K562 (cell line): ENCODE measurements around the gene FBXW11.
A peak's percentile ranks its signal among the peaks of the same experiment; 100 is the strongest.

Experiments used
- ATF1 ChIP-seq, 2 experiments: fragments of 450-650 bp in 1 of 2; IDR thresholded peaks; 2 replicates each; pipeline ENCODE4 v1.6.1; 2016; ENCODE audit warnings: missing compliant biosample characterization in 1 of 2, missing genetic modification characterization in 1 of 2
- CSDE1 ChIP-seq, 2 experiments: fragments of 450-650 bp; IDR thresholded peaks; 2 replicates each; pipeline ENCODE4 v1.6.1; 2016; ENCODE audit warnings: mild to moderate bottlenecking in 1 of 2
- KAT2B ChIP-seq: IDR thresholded peaks from one replicate; pipeline ENCODE4 v1.6.1; 2012; ENCODE audit warnings: low read depth, mild to moderate bottlenecking, control low read depth, inconsistent platforms, low read length, moderate library complexity
- MXI1 ChIP-seq: IDR thresholded peaks from 2 replicates; pipeline ENCODE4 v1.6.1; 2011; ENCODE audit warnings: low read depth, mild to moderate bottlenecking, improper control_type of control experiment, low read length
- PCBP1 ChIP-seq: fragments of 200-400 bp; formaldehyde crosslinking; IDR thresholded peaks from 2 replicates; pipeline ENCODE4 v1.6.1; 2018; ENCODE audit warnings: mild to moderate bottlenecking, low read depth, low read length; ENCODE audit not compliant: poor library complexity, severe bottlenecking
- SMAD4 ChIP-seq: fragments of 250-450 bp; sonication (Bioruptor Pico); conservative IDR thresholded peaks from 2 replicates; pipeline ENCODE4 v1.8.0; 2021; ENCODE audit warnings: inconsistent platforms, mild to moderate bottlenecking, moderate library complexity
- TAF7 ChIP-seq: fragments of 450-650 bp; IDR thresholded peaks from 2 replicates; pipeline ENCODE4 v1.6.1; 2016; ENCODE audit warnings: missing genetic modification characterization, missing compliant biosample characterization
- TCF7L2 ChIP-seq: fragments of 150-350 bp; IDR thresholded peaks from 2 replicates; pipeline ENCODE4 v1.6.1; 2016; ENCODE audit warnings: low read depth, mild to moderate bottlenecking, low read length, moderate library complexity
- TF ChIP-seq, protein P1 (sequence below): sonication (generic); formaldehyde crosslinking; IDR thresholded peaks from 2 replicates; pipeline ENCODE4 v1.9.0; 2022; ENCODE audit warnings: mild to moderate bottlenecking, missing genetic modification reagents
- TF ChIP-seq, protein P2 (sequence below), 3 experiments: IDR thresholded peaks in 2 of 3; conservative IDR thresholded peaks in 1 of 3; 2 replicates each; pipeline ENCODE4 v1.5.1; 2011 to 2012; ENCODE audit warnings: low read length in 3 of 3, mild to moderate bottlenecking in 3 of 3, control low read depth in 2 of 3, improper control_type of control experiment in 1 of 3, inconsistent platforms in 1 of 3, low read depth in 1 of 3, mixed read lengths in 1 of 3, moderate library complexity in 1 of 3; ENCODE audit not compliant: insufficient read depth in 2 of 3
- TF ChIP-seq, protein P3 (sequence below), 2 experiments: fragments of 450-650 bp in 1 of 2; sonication (generic) in 1 of 2; formaldehyde crosslinking in 1 of 2; IDR thresholded peaks; 2 replicates each; pipeline versions ENCODE4 v1.7.1 to v1.9.0; 2016 to 2022; ENCODE audit warnings: inconsistent platforms in 1 of 2, mild to moderate bottlenecking in 1 of 2, missing genetic modification reagents in 1 of 2
- TF ChIP-seq, protein P4 (sequence below): sonication (generic); formaldehyde crosslinking; IDR thresholded peaks from 2 replicates; pipeline ENCODE4 v1.8.1; 2023; ENCODE audit warnings: mild to moderate bottlenecking, missing genetic modification reagents

DNA sequence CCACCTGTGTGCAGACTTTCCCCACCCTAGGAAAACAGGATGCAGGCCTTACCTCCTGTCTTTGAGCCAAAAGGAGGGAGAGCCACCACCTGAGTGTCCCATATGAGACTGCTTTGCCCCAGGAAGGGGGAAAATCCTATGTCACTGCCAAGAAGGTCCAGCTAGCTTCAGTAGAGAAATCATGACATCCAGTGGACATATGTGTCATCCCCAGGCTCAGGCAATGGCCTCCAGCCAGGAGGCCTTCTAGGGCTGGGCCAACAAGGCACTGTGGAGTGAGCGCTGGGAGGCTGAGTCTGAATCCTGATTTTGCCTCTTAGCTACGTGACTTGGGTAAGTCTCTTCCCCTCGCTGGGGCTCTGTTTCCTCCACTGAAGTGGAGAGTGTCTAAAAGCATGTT lies 160.6 kb downstream of the FBXW11 start:
- no peak for TF ChIP-seq ATF1 (CRISPR knock-in tag; IDR thresholded peaks at IDR 0.05)
- no peak for TF ChIP-seq ATF1 (tag; IDR thresholded peaks at IDR 0.05)
- TF ChIP-seq SMAD4 (CRISPR knock-in tag): no peak
- TF ChIP-seq CSDE1 (IDR thresholded peaks at IDR 0.05): no peak
- TF ChIP-seq MXI1: no peak
- TF ChIP-seq, protein P1, sequence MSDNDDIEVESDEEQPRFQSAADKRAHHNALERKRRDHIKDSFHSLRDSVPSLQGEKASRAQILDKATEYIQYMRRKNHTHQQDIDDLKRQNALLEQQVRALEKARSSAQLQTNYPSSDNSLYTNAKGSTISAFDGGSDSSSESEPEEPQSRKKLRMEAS: no peak
- TF ChIP-seq, protein P2, sequence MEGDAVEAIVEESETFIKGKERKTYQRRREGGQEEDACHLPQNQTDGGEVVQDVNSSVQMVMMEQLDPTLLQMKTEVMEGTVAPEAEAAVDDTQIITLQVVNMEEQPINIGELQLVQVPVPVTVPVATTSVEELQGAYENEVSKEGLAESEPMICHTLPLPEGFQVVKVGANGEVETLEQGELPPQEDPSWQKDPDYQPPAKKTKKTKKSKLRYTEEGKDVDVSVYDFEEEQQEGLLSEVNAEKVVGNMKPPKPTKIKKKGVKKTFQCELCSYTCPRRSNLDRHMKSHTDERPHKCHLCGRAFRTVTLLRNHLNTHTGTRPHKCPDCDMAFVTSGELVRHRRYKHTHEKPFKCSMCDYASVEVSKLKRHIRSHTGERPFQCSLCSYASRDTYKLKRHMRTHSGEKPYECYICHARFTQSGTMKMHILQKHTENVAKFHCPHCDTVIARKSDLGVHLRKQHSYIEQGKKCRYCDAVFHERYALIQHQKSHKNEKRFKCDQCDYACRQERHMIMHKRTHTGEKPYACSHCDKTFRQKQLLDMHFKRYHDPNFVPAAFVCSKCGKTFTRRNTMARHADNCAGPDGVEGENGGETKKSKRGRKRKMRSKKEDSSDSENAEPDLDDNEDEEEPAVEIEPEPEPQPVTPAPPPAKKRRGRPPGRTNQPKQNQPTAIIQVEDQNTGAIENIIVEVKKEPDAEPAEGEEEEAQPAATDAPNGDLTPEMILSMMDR (IDR thresholded peaks at IDR 0.05 in 2 of 3, conservative IDR thresholded peaks at IDR 0.05 in 1 of 3; ENCODE audit: insufficient read depth in 2 of 3, low read depth in 1 of 3, low read length in 3 of 3): peak; percentile 11 to 26 (median 22); a peak in 1 of 6 replicates
- no peak for TF ChIP-seq TCF7L2
- TF ChIP-seq PCBP1: no peak
- TF ChIP-seq, protein P3, sequence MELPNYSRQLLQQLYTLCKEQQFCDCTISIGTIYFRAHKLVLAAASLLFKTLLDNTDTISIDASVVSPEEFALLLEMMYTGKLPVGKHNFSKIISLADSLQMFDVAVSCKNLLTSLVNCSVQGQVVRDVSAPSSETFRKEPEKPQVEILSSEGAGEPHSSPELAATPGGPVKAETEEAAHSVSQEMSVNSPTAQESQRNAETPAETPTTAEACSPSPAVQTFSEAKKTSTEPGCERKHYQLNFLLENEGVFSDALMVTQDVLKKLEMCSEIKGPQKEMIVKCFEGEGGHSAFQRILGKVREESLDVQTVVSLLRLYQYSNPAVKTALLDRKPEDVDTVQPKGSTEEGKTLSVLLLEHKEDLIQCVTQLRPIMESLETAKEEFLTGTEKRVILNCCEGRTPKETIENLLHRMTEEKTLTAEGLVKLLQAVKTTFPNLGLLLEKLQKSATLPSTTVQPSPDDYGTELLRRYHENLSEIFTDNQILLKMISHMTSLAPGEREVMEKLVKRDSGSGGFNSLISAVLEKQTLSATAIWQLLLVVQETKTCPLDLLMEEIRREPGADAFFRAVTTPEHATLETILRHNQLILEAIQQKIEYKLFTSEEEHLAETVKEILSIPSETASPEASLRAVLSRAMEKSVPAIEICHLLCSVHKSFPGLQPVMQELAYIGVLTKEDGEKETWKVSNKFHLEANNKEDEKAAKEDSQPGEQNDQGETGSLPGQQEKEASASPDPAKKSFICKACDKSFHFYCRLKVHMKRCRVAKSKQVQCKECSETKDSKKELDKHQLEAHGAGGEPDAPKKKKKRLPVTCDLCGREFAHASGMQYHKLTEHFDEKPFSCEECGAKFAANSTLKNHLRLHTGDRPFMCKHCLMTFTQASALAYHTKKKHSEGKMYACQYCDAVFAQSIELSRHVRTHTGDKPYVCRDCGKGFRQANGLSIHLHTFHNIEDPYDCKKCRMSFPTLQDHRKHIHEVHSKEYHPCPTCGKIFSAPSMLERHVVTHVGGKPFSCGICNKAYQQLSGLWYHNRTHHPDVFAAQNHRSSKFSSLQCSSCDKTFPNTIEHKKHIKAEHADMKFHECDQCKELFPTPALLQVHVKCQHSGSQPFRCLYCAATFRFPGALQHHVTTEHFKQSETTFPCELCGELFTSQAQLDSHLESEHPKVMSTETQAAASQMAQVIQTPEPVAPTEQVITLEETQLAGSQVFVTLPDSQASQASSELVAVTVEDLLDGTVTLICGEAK (IDR thresholded peaks at IDR 0.05): no peak
- TF ChIP-seq, protein P3 (CRISPR knock-in tag; IDR thresholded peaks at IDR 0.05): no peak
- TF ChIP-seq, protein P4, sequence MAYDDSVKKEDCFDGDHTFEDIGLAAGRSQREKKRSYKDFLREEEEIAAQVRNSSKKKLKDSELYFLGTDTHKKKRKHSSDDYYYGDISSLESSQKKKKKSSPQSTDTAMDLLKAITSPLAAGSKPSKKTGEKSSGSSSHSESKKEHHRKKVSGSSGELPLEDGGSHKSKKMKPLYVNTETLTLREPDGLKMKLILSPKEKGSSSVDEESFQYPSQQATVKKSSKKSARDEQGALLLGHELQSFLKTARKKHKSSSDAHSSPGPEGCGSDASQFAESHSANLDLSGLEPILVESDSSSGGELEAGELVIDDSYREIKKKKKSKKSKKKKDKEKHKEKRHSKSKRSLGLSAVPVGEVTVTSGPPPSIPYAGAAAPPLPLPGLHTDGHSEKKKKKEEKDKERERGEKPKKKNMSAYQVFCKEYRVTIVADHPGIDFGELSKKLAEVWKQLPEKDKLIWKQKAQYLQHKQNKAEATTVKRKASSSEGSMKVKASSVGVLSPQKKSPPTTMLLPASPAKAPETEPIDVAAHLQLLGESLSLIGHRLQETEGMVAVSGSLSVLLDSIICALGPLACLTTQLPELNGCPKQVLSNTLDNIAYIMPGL (CRISPR knock-in tag): no peak
- no peak for TF ChIP-seq KAT2B
- TF ChIP-seq TAF7: no peak
